ENCODE measurements around the gene KLHDC4.

The KLHDC4 gene

DNA sequence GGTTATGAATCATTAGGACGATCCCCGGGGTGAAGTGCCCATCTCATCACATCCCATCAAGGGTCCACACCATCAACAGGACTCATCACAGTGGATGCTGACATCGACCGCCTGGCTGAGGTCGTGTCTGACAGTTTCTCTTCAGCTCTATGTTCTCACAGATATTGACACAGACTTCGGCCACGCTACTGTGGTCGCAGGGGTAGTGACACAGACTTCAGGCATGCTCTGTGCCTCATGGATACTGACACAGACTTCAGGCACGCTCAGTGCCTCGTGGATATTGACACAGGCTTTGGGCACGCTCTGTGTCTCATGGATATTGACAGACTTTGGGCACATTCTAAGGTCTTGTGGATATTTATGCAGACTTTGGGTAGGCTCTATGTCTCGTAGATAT, 50.1 kb downstream of the KLHDC4 start:
- DNase-seq, result no peak

DNA sequence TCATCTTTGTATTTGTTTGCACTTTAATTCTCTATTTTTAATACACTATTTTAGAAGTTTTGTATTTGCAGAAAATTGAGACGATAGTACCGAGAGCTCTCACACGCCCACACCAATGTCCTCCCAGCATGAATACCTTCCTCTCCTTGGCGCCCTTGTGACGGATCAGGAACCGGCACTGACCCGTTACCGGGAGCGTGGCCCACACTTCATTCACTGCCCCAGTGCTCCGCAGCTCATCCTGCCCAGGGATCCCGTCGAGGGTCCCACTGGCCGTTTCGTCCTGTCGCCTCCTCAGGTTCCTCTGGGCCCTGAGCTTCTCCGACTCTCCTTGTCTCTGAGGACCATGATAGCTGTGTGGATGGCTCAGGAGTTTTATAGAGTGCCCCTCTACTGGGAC, 50.6 kb downstream of the KLHDC4 start:
- DNase-seq, result no peak

DNA sequence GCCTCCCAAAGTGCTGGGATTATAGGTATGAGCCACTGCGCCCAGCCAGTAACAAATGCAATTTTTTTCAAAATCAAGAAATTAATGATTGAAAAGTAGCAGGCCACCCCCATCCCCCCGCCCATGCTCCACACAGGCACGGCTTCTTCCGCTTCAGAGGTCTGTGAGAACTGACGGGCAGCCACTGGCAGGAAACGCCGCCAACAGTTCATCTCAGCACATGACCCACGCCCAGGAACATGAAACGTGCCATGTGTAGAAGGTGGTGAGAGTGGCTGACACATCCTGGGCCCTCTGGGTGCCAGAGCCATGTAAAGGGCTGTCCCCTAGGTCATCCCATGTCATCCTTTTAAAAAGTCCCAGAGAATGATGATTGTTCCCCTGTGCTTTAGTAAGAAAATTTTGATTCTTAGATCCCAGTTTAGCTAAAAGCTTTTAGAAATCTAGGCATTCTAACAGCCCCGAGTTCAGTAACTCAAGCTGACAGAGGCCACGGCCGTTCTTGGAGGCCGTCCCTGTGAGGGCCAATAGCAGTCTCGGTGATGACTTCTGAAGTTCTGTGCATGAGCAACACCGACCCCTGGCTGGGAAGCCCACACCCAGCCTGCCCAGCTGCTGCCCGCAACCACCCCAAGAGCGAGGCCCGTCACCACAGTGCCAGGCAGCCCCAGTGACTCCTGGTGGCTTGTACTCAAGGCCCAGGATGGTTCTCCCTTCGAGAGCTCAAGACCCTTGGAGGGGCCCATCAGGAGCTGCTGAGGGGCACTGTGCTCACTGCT, 52.1 kb downstream of the KLHDC4 start:
- no peak for DNase-seq

DNA sequence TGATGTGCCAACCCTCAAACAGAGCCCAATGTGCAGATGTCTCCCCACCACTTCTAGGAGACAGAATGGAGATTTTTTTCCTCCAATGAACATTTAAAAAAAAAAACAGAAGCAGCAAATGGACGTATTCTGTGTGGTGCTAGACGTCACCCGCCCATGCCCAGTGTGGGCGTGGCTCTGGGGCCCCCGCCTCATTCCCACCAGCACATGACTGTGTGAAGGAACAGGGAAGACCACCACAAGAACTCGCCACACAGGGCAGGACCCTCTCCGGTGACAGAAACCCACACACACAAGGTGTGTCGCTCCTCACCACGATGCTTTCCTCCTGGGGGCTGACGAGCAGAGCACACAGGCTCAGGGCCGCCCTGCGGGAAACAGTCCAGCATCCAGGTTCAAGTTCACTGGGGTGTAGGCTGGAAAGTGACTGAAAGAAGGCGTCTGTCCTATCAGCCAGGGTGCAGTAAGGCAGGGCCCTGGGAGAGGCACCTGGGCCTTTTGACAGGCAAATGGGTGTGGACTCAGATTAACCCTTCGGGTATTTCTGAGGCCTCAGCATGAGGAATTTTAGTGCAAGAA, 53.5 kb downstream of the KLHDC4 start:
- DNase-seq, result no peak

DNA sequence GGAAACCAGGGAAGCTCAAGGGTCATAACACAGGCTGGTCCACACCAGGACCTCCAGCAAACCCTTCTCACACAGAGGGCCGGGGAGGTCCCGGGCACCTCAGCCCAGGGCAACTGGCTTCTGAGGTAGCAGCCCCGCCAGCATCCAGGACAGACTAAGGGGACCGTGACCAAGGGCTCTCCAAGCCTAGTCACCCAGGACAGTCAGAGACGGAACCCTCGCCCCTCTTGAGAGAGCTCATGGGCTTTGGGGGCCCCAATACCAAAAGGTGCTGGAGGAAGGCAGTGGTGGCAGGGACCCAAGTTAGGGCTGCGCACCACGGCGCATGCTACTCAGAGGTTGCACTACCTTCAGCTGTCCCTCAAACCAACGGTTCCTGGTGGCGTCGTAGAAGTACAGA, 54.9 kb downstream of the KLHDC4 start:
- DNase-seq, result no peak

DNA sequence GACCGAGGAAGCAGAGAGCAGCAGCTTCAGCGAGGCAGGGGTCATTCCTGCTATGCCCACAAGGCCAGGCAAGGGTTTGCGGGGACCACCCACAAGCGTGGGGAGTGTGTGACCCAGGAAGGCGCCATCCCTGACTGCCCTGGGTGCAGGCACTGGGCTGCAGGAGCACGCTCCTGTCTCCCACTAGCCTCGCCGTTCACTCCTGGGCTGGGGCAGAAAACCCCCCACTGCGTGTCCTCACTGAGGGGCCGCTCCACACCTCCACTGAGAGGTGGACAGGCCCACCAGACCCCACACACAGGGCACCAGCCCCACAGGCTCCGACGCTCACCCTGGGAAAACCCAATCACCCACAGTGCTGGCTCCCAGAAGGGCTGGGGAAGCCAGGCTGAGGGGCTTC, 56.1 kb downstream of the KLHDC4 start:
- DNase-seq, result no peak

DNA sequence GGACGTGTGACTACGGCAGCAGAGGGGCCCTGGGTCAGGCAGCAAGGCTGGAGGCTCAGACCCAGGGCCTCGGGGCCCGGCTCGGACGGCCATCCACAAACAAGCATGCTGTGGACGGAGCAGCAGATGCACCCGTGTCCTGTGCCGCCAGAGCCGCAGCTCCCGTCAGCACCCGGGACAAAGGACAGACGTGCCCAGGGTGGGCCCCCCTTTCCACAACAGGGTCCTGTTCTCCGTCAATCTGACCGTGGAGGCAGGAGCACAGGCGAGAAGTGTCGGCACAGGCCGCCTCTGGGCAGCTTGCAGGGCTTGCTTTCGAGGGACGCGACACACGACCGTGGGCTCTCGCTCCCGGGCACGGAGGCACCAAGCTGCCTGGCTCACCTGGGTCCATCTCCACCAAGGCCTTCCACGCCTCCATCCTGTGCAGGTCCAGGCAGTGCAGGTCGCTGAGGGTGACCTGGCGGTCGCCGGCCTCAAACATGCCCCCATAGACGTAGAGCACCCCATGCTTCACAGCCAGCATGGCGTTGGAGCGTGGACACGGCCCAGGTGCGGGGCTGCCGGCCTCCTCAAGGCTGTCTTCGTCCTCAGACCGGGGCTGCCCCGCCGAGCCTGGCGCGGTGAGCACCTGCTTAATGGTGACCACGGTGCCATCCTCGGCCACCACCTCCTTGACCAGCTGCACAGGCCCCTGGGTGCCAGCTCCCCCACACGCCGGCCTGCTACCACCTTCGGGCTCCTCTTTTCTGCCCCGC, 56.7 kb downstream of the KLHDC4 start:
- DNase-seq, result no peak

DNA sequence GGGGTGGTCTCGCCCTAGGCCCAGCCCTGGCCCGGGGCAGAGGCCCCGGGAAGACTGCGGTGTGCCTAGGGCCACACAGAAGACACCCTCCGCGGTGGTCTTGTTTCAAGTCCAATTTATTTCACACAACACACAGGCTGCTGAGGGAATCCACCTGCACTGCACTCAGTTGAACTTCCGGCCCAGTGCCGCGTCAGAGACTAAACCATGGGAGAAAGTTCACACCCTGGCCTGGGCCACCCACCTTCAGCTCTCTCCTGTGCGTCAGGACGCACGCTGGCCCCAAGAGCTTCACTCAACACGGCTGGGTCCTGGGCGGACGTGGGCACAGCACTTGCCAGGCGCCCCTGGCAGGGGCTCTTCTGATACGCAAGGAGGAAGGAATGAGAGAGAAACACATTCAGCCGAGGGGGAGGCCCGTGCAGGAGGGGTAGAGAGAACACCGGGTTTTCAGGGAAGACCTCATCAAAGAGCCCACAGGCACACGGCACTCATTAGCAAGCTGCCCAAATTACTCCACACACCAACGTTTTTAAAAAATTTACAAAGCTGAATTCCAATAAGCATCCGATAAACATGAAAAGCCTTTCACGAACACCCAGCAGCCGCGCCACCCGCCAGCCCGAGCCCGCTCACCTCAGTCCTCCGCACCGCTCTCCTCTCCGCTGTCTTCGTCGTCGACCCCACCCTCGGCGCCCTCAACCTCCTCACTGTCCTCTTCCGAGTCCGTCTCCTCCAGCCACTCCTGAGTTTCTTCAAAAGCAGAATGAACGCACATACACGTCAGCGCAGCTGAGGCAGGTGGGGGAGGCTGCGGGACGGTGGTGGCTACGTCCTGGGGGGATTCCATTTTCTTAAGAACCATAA, 57.8 kb downstream of the KLHDC4 start:
- no peak for DNase-seq

DNA sequence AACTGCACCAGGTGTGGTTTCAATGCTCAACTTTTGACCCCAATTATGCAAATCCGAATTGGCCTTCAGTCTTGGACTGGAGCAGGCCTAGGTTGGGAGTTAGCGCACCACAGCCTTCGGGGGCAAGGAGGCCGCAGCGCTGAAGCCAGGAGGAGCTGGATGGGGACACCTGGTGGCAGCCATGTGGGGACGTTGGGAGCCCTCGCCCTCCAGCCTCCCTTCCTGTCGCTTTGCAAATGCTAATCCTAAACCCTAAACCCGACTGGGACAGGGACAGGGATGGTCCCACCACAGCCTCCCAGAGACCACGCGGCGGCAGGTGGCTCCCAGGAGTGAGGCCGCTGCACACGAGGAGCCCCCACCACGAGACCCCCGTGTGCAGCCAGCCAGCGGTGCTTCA, 58.7 kb downstream of the KLHDC4 start:
- no peak for DNase-seq

DNA sequence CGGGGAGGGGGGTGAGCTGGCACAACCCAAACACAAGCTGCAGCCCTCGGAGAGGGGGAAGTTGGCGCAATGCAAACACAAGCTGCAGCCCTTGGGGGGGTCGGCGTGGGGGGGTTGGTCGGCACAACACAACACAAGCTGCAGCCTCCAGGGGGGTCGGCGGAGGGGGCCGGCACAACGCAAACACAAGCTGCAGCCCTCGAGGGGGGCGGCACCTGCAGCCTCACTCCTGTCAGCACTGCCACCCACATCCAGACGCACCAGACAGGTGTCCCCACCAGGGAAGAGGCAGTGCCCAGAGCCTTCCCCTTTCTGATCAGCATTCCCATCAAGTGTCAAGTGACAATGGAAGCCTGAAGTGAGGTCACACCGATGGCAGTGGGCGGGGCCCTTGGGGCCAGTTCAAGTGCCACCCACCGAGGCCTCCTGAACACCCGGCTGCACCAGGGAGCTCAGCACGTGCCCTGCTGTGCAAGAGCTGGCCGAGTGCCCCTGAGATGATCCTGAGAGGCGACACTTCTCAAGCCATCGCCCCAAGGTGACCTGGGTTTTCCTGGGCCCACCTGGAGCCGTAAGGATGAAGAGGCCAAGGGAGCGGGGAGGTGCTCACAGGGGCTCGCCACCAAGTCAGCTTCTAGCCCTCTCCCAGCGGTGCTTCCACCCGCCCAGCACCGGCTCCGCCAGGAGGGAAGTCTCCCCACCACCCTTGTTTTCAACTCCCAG, 59.3 kb downstream of the KLHDC4 start:
- peak; percentile 75 for DNase-seq

DNA sequence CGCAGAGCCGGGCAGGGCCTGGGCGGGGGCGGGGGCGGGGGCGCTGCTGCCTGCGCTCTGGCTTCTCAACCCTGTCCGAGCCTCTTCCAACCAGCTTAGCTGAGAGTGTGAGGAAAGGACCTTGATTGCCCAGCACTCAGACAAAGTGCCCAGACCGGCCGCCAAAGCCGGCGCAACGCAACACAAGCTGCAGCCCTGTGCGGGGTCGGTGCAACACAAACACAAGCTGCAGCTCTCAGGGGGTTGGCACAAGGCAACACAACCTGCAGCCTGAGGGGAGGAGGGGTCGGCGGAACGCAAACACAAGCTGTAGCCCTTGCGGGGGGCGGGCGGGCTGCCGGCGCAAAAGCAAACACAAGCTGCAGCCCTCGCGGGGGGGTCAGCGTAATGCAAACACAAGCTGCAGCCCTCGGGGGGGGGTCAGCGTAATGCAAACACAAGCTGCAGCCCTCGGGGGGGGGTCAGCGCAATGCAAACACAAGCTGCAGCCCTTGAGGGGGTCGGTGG, 60.0 kb downstream of the KLHDC4 start:
- peak; percentile 37 for DNase-seq

DNA sequence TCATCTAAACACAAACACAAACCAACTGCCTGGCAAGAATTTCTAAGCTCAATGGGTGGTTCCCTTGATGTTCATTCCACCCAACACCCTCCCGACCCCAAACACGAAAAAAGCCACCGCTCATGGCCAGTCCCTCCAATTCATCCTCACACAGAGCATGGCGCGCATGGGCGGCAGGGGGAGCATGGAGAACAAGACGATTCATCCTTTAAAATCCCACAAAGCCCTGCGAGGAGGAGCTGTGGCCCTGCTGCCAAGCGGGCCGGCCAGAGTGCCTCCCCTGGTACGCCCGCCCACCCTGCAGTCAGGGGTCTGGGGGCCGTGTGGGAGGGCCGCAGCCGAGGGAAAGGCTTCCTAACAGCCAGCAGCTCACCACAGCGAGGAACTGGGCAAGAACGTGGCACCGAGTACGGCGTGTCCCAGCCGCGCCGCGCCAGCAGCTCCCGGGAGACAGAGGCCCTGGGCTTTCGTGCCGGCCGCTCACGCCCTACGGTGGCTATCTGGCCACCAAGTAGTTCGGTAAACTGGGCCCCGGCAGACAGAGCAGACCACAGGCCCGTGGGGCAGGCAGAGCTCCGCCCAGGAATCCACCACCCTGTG, 60.9 kb downstream of the KLHDC4 start:
- no peak for DNase-seq

DNA sequence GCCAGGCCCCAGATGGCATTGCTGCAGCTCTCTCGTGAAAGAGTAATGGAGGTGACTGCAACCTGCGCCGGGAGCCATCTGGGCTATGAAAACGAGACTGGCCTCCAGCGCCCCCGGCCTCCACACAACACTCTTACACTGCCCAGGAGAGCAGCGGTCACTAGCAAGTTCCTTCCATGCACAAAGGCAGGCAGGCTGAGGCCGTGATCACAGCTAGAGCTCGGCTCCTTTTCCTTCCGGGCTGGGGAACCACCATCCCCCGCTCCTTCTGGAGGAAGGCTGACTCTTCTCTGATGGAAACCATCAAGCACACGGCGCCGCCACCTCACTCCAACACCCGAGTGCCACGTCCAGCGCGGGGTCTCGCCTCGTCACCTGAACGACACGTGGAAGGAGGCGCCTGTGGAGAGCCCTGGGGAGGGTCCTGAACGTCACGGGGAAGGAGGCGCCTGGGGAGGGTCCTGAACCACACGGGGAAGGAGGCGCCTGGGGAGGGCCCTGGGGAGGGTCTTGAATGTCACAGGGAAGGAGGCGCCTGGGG, 61.9 kb downstream of the KLHDC4 start:
- no peak for DNase-seq

DNA sequence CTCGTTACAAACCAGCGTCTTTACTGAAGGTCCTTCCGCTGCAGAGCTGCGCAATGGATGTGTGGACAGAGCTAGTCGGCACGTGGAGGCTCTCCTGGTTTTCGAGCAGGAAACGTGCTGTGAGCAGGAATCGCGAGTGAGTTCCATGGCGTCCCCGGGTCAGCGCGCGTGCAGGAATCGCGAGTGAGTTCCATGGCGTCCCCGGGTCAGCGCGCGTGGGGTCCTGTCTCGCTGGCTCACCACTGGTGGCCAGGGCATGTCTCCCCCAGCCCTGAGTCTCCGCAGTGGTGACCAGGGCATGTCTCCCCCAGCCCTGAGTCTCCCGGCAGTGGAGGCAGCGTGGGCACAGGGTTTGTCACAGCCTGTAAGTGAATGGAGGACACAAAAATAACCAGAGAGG, 62.7 kb downstream of the KLHDC4 start:
- DNase-seq, result no peak

DNA sequence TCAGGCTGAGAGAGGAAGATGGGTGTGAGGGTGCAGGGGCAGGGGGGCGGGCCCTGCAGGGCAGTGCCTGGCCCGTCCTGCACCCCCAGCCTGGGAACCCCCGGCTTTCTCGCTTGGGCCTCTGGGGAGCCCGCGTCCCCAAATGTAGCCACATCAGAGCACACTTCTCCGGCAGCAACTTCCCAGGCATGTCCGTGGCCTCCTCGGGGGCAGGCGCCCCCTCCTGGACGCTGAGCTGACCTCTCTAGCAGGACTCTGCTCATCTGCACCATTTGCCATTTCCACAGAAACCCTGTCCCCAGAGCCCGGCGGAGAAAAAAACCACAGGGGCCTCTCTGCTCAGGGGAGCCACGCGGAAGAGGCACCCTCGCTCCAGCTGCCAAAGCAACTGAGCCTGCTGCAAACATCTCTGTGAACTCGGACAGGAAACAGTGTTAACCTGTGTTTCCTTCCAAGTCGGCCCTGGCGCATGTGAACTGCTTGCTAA, 63.4 kb downstream of the KLHDC4 start:
- no peak for DNase-seq

DNA sequence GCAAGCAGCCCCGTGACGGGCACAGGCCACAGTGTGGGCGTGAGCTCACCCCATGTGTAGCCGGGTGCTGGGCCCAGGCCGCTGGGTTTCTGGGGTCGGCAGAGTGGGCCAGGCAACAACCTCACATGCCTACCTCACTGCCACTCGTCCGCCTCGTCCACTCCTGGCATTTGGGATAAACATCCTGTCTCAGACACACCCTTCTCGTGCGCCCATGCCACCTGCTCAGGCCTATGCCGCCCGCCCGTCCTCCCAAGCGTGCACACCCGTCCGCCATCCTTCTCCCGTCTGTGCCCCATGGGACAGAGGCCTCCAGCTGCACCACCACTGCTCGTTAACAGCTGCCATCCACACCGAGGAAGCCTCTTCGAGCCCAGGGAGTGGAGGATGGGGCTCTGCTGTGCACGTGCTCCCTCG, 64.3 kb downstream of the KLHDC4 start:
- DNase-seq, result no peak

DNA sequence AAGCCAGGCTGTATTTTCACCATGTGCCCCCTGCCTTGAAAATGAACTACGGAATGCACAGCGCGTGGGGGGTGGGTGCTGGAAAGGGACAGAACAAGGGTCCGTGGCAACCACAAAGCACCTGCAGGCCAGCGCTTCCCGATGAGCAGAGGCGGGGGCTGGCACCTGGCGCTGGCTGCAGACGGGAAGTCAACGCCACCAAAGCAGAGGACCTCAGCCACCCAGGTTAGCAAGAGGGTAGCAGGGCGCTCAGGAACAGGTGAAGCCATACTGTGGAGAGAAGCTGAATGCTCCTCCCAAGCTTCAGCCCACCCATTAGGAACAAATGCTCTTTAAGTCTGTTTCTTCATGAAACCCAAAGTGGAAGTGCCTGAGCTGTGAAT, 64.7 kb downstream of the KLHDC4 start:
- no peak for DNase-seq

DNA sequence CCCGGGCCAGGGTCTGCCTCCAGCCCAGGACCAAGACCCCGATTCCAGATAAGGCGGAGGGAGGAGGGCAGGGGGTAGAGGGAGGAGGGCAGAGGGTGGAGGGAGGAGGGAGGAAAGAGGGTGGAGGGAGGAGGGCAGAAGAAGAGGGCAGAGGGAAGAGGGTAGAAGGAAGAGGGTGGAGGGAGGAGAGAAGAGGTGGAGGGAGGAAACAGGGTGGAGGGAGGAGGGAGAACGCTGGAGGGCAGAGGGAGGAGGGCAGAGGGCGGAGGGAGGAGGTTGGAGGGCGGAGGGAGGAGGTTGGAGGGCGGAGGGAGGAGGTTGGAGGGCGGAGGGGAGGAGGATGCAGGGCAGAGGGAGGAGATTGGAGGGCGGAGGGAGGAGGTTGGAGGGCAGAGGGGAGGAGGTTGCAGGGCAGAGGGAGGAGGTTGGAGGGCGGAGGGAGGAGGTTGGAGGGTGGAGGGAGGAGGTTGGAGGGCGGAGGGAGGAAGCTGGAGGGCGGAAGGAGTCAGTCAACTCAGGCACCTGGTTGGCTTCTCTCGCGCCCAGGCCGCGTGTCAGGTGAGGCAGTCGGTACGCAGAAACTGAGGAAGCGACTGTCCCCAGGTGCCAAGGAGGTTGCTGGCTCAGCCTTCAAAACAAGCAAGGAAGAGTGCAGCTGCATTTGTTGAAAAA, 65.2 kb downstream of the KLHDC4 start:
- no peak for DNase-seq

DNA sequence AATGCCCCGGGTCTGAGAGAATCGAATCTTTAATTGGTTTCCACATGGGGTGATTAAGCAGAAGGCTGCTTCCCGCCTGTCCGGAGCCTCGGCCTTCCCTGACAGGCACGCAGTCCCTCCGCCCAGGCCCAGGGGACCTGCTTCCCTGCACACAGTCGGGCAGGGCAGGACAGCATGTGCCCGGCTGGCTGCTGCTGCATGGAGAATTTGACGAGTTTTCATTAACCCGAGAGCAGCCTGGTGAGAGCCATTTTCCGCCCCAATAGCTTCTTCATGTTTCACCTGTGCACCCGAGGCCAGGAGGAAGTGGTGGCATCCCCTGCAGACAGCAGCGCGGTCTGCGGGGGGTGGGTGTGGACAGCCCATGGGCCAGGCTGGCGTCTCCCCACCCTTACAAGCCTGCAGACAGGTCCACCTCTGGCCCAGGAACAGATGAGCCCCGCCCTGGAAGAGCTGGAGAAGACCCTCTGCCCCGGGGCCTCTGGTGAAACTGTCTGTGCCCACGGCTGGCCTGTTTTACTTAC, 67.0 kb downstream of the KLHDC4 start:
- DNase-seq, result no peak

DNA sequence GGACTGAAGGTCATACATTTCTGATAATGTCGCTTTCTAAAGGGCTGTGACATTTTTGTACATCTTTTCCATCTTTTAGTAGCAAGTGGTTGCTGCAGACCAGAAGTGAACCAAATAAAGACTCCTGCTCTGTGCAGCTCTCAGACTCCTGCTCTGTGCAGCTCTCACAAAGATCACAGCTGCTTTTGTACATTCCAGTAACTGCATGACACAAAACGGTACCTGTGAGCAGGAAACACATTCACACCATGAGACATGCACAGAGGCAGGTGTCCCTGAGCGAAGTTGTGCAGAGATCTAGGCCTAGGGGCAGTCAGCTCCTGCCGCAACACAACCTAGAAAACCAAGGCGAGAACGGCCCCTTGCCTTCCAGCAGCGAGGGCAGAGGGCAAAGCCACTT, 67.5 kb downstream of the KLHDC4 start:
- DNase-seq, result no peak

DNA sequence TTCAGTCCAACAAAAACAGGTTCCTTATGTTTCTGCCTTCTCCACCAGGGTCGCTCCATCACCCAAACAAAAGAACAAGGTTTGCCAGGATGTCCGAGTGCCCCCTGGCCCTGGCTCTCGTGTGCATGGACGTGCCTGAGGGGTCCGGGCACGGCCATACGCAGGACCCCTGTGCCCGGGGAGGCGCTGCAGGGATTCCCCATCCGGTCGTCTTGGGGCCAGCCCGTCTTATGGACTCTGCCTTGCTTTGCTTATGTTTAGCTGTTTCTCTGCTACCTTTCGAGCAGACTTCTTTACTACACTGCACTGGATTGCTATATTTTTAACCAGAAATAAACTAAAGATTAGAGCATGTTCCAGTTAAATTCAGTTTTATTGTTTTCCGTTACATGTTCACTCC, 68.0 kb downstream of the KLHDC4 start:
- DNase-seq, result no peak
